GM18951 (cell line): Measurements from ENCODE around the gene SSR2.

Experiments used
- POLR2A ChIP-seq: IDR thresholded peaks from 4 replicates; pipeline ENCODE4 v1.6.1; 2011; ENCODE audit warnings: mild to moderate bottlenecking; ENCODE audit not compliant: insufficient read length, insufficient read depth; ENCODE audit errors: extremely low read depth
- in situ Hi-C: fragments of 300-500 bp; cut with MboI; formaldehyde crosslinking; loops from one replicate; pipeline ENCODE4 v1.12.0; 2022; ENCODE audit warnings: low sequenced_read_pairs, mixed read lengths, inconsistent platforms; ENCODE audit not compliant: unreplicated experiment

SSR2 gene

DNA sequence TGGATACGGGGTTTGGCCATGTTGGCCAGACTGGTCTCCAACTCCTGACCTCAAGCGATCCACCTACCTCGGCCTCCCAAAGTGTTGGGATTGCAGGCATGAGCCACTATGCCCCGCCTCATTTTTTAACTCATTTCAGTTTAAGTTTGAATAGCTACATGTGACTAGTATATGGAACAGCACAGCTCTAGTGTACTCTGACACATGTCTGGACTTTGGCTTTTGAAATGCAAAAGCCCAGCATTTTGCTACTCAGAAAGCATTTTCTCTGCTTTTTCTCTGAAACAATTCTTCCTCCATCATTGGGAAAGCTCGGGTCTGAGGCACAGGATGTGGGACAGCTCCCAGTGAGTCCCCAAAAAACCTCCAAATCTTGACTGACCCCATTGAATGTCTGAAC is 4.0 kb upstream of the SSR2 start:
- TF ChIP-seq POLR2A, result no peak
- in situ Hi-C loops, result no loop called here

DNA sequence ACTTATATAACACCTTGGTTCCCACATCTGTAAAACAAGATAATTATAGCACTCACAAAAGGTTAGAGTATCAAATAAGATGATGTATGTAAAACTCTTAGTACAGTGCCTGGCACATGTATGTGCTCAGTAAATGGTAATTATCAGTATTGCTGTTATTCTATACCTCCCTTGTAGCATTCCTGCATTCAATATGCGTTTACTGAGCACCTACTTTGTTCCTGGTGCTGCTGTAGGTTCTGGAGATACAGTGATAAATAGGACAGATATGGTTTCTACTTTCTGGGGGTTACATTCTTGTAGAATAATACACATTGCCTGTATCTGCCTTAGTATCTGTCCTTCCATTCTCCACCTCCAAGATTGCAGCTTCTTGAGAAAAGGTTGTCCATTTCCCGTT is 1.2 kb upstream of the SSR2 start:
- in situ Hi-C loops, result no loop called here
- no peak for TF ChIP-seq POLR2A

DNA sequence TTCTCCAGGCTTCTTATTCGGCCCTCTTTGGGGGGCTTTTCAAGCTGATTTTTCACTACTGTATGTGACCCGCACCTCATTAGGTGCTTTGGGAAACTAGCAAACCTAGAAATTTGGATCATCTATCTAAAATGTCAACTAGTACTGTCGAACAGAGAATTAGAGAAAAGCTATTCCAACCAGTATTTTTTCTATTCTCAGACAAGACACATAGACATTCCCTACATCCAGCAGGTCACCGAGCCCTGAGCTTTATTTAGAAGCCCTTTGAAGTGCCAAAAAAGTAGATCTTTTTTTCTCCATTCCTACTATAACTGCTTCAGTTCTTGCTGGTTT is 310 bp upstream of the SSR2 start:
- no peak for TF ChIP-seq POLR2A
- in situ Hi-C loops, result no loop called here

DNA sequence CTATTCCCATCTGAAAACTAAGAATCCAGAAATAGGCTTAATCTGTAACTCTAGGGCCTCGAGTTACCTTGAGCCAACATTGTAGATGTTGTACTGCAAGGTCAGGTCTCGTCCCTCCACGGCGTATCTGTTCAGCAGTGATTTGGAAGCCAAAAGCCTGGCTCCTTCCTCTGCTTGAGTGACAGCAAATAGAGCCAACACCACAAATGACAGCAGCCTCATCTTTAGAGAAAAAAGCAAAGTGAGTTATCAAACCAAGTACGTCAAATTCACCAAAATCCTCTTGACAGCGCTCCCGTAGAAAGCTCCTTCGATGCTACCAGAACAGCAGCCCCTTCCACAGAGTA is 832 bp downstream of the SSR2 start:
- in situ Hi-C loops, result no loop called here
- no peak for TF ChIP-seq POLR2A

DNA sequence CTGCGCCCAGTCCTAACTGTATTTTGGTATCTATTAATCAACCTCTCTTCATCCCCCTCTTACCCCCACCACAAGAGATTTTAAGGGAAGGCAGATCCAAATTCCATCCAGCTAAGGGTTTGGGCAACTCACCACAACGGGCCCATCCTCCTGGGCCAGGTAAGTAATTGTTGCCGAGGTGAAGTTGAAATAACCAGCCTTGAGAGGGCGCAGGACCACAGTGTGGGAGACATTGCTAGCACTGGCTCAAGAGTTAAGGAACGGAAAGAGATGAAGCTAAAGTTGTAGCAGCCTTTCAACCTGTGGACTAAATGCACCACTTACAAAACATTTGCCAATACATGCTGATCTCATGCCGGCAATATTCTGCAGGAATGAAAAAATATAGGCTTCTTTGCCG is 5.9 kb downstream of the SSR2 start:
- no peak for TF ChIP-seq POLR2A
- in situ Hi-C loops, result no loop called here

DNA sequence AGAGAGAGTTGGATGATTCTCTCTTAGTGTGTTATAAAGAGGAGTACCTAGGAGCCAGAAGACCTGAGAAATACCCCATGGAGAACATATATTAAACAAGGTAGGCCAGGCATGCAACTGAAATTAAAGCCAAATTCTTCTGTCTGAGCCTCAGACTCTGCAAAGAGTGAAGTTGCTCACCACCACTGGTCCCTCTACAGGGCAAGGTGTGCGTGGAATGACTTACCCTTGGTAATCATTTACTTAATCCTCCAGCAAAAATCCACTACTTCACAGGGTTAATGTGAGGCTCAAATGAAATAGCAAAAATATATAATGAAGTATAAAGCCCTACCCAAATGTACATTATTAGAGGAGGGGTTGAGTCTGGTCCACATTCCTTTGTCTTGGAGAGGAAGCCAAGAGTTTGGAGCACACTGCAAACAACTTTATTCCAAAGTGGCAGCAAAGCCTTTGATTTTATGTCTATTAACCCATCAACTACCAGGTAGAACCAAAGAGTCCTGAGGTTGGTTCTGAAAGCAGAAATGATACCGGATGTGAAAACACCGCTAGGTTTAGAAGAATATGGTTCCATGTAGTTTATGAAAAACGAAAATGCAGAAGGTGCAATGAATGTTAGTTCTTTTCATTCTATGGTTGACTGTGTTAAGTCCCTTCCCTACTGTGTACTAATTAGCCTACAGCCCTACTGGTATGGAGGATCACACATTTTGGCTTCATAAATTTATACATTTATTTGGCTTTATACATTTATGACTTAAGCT is 8.5 kb downstream of the SSR2 start:
- peak; percentile 33 for TF ChIP-seq POLR2A
- in situ Hi-C loops, result no loop called here

DNA sequence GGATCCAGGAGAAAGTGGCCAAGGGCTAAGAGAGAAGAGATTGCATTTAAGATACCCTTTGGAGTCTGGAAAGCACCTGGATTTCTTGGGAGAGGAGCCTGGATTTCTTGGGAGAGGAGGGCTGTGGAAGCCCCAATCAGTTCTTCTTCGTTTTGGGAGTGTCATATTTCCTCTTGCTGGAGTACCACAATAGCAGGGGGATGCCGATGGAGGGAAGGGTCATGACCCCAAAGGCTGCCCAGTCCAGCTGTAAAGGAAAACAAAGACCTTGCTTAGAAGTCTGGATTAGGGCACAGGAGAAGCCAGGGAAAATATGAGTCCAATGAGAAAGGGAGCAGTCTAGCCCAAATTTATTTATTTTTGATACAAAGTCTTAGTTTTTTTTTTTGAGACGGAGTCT is 11.3 kb downstream of the SSR2 start:
- TF ChIP-seq POLR2A, result no peak
- in situ Hi-C loops, result no loop called here

DNA sequence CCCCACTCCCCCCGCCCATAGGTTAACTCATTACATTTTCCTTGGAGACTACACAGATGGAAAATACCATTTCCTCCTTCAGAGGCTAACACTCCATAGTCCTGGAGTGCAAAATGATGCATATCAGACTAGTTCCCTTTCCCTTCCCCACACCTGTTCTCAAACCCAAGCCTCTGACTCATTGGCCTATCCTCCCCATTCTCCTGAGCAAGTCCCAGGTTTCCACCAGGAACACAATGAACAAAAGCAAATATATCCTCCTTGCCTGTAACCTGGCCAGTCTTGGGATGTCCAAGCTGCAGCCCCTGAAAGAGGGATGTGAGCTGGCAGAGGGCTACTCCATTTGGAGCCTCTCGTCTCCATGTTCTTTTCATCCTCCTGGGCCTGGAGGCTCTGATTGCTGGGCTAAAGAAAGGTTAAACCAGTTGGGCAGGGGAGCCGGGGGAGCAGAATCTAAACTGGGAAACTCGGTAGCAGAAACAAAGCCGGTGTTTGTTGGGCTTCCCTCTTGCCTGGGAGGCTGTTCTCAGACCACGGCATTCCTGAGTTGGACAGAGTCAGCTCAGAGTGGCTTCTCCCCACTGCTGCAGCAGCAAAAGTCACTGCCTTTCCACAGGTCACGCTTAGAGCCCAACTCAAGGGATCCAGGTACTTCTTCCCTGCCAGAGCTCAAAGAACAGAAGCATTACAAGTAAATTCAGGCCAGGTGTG is 13.9 kb downstream of the SSR2 start:
- in situ Hi-C loops, result no loop called here
- TF ChIP-seq POLR2A, result no peak

DNA sequence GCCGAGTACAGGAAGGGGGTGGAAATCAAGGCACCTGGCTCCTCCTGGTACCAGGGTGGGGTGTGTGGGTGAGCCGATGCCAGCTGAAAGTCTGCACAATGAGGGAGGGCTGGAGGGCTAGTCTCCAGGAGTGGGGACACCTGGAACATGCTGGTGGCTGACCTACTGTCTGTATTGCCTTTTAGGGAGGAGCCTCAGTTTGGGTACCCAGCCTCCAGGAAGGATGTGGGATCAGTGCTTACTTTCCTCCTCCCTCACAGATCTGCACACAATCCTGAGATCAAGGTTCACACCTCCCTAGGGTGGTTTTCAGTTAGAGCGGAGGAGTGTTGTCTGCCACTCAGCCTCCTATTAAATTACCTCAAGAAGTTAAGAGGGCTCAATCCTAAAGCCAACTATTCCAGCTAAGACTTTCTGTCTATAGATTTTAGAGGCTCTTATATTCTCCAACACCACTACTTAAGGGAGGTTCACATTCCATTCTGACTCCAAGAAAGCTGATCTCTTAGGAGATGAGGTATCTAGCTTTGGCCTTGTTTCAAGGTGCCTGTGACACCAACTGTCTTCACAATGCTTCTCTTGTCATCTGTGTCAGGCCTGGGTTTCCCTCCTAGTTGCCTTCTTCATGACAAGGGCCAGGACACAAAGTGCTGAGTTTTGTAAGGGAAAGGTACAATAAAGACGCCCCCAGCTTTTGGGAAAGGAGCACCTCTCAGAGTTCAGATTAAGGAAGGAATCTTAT is 15.7 kb downstream of the SSR2 start:
- no peak for TF ChIP-seq POLR2A

DNA sequence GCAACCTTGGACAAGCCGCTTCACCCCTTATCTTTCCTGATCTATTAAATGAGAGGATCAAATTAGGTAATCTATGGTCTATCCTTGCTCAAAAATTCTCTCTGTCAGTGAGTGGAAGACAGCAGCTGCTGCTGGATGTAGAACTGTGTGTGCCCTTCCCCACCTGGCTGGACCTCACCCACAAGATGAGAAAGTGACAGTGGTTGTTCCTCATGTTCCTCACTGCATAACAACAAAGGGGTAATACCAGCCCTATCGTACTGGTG is 16.9 kb downstream of the SSR2 start:
- no peak for TF ChIP-seq POLR2A
- in situ Hi-C loops, result no loop called here

More for the DNA sequence above, 15.7 kb downstream of the SSR2 start:
- in situ Hi-C loops, result no loop called here

DNA sequence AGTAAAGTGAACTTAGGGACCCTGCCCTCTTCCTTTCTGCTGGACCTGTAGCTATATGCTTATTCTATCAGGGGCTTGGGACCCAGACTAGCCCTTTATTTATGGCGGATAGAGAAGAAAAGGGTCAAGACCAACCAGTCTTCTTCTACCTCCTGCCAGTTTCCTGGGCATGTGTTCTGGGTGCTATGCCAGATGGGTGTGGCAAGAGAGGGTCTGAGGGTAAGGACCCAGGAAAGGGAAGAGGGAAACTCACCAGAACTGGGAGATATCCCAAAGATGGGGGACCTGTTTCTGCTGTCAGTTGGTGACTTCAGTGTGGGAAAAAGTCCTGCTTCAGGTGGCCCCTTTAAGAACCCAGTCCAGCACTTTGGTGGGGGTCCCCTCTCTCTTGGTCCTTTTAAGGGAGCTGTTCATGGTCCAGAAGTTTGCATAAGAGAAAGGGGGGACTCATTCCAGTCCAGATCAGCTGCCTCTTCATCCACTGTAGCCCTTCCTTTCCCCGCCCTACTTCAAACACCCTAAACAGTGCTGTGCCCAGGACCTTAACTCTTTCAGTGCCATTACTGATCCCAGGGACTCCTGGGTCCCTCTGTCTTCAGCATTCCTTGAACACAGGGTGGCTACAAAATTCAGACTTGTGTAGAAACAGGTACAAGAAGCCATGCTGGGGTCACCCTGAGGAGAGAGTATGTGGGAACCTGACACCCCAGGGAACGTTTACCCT is 18.4 kb downstream of the SSR2 start:
- in situ Hi-C loops, result no loop called here
- TF ChIP-seq POLR2A, result no peak

DNA sequence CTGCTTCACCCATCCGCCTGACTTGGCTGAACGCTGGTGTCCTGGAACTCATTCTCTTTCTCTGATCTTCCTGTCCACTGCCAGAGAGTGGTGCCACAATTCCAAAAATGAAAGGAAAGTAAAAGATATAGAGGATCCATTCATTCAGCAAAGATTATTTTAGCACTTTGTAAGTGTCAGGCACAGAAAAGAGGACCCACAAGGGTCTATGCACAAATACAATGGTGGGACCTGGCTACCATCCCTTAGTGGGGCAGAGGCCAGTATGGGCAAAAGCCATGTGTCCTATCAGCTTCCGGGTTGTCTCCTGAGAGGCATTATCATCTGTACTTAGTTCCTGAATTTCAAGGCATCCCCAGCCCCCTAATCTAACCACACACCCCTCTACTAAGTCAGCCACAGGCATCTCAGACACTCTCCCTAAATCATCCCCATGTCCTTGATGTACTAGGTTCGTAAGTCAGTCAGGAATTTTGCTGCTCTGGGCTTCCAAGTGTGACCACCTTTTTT is 19.0 kb downstream of the SSR2 start:
- in situ Hi-C loops, result no loop called here
- no peak for TF ChIP-seq POLR2A

DNA sequence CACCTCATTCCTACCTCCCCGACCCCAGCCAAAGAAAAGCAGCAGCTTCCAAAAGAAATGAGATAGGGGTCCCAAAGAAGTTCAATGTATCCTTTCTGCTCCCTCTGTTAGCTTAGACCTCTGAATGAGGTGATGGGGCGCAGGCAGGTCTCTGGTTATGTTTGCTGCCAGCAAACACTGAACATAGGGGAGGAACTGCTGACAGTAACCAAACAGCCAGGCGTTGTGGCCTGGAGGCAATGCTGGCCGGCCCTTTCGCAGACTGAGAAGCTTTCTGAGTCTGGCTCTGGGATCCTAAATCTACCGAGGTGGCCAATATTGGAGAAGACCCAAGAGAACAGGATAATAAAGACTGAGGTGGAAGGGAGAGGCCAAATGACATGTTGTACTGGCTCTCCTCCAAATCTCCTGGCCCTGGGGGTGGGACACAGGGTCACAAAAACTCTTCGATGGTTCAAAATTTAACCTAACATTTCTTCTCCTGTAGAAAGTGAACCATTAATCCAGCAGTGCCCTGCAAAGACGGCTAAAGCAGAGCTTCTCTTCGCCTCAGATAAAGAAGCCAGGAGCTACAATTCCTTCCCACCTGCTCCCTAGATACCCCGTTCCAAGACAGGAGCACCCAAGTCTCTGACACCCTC is 19.6 kb downstream of the SSR2 start:
- no peak for TF ChIP-seq POLR2A

More for the DNA sequence above, 19.6 kb downstream of the SSR2 start:
- in situ Hi-C loops, result no loop called here
